Thoracic aorta (tissue), 2 donors: ENCODE measurements around the gene TRIM42. TPM values are rescaled to one million over a fixed set of nuclear protein-coding genes. Genes with fewer than 3 reads are reported as not detected.

ENCODE experiments used
- ATAC-seq: fragments of 150-250 bp; one replicate; pipeline ENCODE4 v1.8.0; 2017; ENCODE audit warnings: low read depth; ENCODE audit not compliant: insufficient number of reproducible peaks, low FRiP score
- DNase-seq: peaks from one replicate; pipeline ENCODE4 v3.0.0-alpha.2; 2020; ENCODE audit warnings: low spot score
- H3K27ac ChIP-seq, 2 donors: fragments of 200-600 bp; sonication (generic); 1 replicate in 1 of 2; 2 replicates in 1 of 2; pipeline ENCODE4 v1.5.1; 2016; ENCODE audit warnings: mild to moderate bottlenecking in 2 of 2, moderate library complexity in 2 of 2
- H3K27me3 ChIP-seq: fragments of 200-600 bp; sonication (generic); replicated peaks from 2 replicates; pipeline ENCODE4 v1.6.0; 2016; ENCODE audit warnings: mild to moderate bottlenecking; ENCODE audit not compliant: insufficient read depth
- H3K36me3 ChIP-seq: fragments of 200-600 bp; sonication (generic); one replicate; pipeline ENCODE4 v1.5.1; 2016
- H3K4me1 ChIP-seq, 2 donors: fragments of 200-600 bp; sonication (generic); 1 replicate in 1 of 2; 2 replicates in 1 of 2; pipeline versions ENCODE4 v1.5.1 to v1.6.0; 2016; ENCODE audit warnings: low read depth in 2 of 2, mild to moderate bottlenecking in 1 of 2; ENCODE audit not compliant: control insufficient read depth in 1 of 2
- H3K4me3 ChIP-seq: fragments of 200-600 bp; sonication (generic); 2 replicates; pipeline ENCODE4 v1.5.1; 2016; ENCODE audit warnings: mild to moderate bottlenecking
- H3K9me3 ChIP-seq: fragments of 200-600 bp; sonication (generic); 2 replicates; pipeline ENCODE4 v1.5.1; 2016
- CTCF ChIP-seq: fragments of 200-600 bp; sonication (generic); IDR thresholded peaks from one replicate; pipeline ENCODE4 v1.5.1; 2019; ENCODE audit warnings: antibody characterized with exemption
- total RNA-seq, 2 donors: library from RNA; depleted of rRNA; stranded (reverse); fragments of >200 nt; gene quantifications; one replicate each; pipeline versions ENCODE4 v1.1.0 to v1.2.3, GENCODE V29; 2016

The TRIM42 gene
- total RNA-seq, 2 donors from 2014 or later: not detected

DNA sequence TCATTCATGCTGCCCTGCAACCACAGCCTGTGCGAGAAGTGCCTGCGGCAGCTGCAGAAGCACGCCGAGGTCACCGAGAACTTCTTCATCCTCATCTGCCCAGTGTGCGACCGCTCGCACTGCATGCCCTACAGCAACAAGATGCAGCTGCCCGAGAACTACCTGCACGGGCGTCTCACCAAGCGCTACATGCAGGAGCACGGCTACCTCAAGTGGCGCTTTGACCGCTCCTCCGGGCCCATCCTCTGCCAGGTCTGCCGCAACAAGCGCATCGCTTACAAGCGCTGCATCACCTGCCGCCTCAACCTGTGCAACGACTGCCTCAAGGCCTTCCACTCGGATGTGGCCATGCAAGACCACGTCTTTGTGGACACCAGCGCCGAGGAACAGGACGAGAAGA is 4.7 kb downstream of the TRIM42 start:
- Histone ChIP-seq H3K4me3 (no peak overlapping the region), H3K9me3 (no peaks in the 10 kb centered on the region), H3K4me1 (no peaks in the 10 kb centered on the region), H3K27me3 (no peaks in the 10 kb centered on the region), H3K36me3 (no peaks in the 10 kb centered on the region), H3K27ac (no peak overlapping the region)
- DNase-seq: no peak
- TF ChIP-seq CTCF: no peak
- no peak for ATAC-seq

GRCh38 chr3:140686128-140686527 is 8.3 kb downstream of the TRIM42 start:
- Histone ChIP-seq H3K4me3 (no peak overlapping the region), H3K4me1 (no peaks in the 10 kb centered on the region), H3K27ac (no peak overlapping the region), H3K27me3 (no peaks in the 10 kb centered on the region), H3K9me3 (no peaks in the 10 kb centered on the region), H3K36me3 (no peaks in the 10 kb centered on the region)
- TF ChIP-seq CTCF: no peak
- no peak for ATAC-seq
- DNase-seq: no peak

GRCh38 chr3:140686948-140687347 is 9.1 kb downstream of the TRIM42 start:
- no peak for TF ChIP-seq CTCF
- Histone ChIP-seq H3K4me1 (no peaks in the 10 kb centered on the region), H3K36me3 (no peaks in the 10 kb centered on the region), H3K4me3 (no peak overlapping the region), H3K27ac (no peak overlapping the region), H3K9me3 (no peaks in the 10 kb centered on the region), H3K27me3 (no peaks in the 10 kb centered on the region)
- DNase-seq: no peak
- ATAC-seq: no peak

GRCh38 chr3:140695361-140696061 is 17.6 kb downstream of the TRIM42 start:
- no peak for TF ChIP-seq CTCF
- ATAC-seq (no peak), DNase-seq (no peak)
- H3K27me3 ChIP-seq: no peaks in the 10 kb centered on the region
- no peaks in the 10 kb centered on the region for H3K9me3 ChIP-seq
- H3K4me1 ChIP-seq: no peaks in the 10 kb centered on the region
- H3K36me3 ChIP-seq: no peaks in the 10 kb centered on the region
- H3K27ac ChIP-seq: no peak overlapping the region
- no peak overlapping the region for H3K4me3 ChIP-seq

DNA sequence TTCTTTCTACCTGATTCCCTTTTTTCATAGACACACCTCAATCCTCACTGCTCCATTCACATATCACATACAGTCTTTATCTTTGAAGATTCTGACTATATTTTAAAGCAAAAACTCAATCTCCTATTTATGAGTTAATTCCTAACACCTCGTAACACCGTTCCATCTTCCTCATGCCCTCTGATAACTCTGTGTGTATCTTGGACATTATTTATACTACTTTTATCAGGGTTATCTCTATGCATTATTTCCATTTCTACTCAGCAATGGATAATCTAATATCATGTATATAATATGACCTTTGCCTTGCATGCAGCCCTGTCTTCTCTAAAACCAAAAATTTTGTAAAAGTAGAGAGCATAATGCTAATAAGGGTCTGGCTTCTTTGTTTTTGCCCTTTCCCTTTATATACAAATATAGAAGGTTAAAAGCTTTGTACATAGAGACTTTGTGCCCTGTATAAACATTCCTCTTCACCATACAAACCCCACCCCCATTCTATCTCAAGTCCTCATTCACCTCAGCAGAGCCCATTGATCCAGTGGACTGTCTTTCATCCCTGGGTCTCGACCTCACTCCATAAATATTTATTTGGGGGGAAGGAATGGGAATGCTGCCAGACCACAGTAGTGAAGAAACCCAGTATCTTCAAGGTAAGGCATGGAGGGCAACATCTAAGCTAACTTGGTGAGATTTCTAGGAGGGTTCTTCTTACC is 21.8 kb downstream of the TRIM42 start:
- Histone ChIP-seq H3K36me3 (no peaks in the 10 kb centered on the region), H3K4me3 (no peak overlapping the region), H3K27me3 (no peaks in the 10 kb centered on the region), H3K4me1 (no peaks in the 10 kb centered on the region), H3K9me3 (no peaks in the 10 kb centered on the region), H3K27ac (no peak overlapping the region)
- no peak for TF ChIP-seq CTCF
- ATAC-seq (no peak), DNase-seq (no peak)
